ENCODE measurements around the gene MSANTD1.

- TF ChIP-seq CTCF (IDR thresholded peaks at IDR 0.05), result no peak
- no peak for TF ChIP-seq EZH2 (IDR thresholded peaks at IDR 0.05; ENCODE audit: borderline replicate concordance, insufficient read depth, low read depth, low read length, poor library complexity, severe bottlenecking)
Observed at GRCh38 chr4:3291969-3292570, 43.1 kb downstream of the MSANTD1 start.

All from B cell (primary cell).